ENCODE results near the gene CDK14.

CDK14 gene

DNA sequence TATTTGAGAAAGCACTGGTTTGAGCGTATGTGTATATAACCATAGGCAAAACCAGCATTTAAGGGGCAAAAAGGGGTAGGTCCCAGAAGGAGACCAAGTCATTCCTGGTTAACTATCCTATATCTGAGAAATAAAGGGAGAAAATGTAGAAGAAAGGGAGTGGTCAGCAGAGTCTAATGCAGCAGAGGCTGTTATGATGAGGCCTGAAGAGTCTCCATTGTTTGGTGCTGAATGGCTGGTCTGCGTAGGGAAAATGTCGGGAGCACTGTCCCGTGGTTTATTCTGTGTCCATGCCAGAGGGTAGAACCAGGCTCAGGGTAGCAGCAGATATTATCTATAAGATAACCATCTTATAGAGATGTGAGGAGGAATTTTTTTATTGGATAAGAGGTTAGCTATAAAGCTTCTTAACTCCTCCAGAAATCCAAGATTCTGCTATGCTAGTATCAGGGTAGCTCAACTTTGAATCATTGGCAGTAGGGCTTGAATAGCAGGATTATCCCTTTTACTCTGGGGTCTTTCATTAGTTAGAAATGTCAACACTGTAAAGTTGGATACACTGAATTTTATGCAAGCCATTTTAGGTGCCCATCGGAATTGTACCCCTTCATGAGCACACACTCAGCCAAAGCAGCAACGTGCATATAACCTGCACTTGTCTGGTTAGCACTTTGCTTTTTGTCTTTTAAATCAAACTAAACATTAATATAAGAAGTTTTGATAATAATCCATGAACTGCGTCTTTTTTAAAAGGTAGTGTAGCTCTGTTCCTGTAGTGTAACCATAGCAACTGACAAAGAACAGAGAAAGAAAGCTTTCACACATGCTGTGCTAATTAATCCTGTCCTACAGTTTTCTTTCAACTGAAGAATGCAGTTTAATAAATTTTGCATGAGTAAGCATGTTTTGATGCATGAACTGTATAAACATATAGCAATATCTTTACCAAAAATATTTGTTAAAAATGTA, 356.1 kb downstream of the CDK14 start:
- no peak for DNase-seq (ENCODE audit: low spot score)

DNA sequence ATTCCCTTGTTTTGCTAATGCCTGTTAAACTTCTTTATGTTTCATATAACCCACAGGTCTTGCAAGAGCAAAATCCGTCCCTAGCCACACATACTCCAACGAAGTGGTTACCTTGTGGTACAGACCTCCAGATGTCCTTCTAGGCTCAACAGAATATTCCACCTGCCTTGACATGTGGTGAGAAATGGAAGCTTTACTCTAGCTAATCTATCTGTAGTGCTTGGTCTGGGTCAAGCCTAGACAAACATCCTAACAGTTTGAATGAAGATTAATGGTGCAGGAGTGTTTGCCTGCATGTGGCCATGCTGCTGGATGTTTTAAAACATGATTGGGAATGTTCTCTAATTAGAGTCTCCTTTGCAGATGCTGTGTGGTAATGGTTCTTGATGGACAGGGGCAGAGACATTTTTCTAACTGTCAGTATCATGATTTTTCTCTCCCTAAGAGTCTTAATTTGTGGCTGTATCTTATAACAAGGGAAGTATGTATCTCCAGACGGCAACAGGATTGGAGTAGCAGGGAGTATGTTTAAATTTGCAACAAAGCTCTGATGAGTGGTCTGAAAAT, 359.6 kb downstream of the CDK14 start:
- DNase-seq (ENCODE audit: low spot score): no peak

DNA sequence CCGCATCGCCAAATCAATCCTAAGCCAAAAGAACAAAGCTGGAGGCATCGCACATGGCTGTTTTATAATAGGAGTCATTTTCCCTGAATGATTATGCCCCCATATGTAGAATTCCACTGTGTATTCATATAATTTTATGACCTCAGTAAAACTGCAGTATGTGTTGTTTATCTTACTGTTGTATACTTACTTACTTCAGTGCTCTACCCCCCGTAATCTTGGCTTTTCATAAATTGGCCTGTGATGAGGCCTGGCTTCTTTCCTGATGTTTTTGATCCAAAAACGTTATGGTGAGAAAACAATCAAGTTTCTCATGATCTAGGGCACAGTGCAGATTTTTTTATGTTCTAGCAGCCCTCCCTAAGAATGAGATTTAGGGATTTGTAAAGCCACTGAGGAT, 361.8 kb downstream of the CDK14 start:
- DNase-seq (ENCODE audit: low spot score): no peak

DNA sequence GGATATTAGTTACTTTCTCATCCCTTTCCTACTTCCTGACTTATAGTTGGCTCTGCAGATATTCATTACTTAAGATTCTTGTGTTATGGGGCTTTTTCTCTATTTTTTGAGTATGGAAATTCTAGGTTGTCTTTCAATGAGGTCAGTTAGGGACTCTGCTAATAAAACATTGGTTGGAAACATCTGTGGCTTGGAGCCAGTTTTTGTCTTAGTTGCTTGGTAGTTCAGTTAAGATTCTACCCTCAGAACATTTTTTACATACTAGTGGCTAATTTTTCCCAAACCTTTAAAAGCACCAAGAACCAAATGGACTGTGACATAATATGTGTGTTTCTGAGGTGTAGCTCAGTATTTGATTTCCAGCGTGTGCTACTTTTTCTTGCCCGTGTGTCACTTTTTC, 362.5 kb downstream of the CDK14 start:
- peak; percentile 45 for DNase-seq (ENCODE audit: low spot score)

DNA sequence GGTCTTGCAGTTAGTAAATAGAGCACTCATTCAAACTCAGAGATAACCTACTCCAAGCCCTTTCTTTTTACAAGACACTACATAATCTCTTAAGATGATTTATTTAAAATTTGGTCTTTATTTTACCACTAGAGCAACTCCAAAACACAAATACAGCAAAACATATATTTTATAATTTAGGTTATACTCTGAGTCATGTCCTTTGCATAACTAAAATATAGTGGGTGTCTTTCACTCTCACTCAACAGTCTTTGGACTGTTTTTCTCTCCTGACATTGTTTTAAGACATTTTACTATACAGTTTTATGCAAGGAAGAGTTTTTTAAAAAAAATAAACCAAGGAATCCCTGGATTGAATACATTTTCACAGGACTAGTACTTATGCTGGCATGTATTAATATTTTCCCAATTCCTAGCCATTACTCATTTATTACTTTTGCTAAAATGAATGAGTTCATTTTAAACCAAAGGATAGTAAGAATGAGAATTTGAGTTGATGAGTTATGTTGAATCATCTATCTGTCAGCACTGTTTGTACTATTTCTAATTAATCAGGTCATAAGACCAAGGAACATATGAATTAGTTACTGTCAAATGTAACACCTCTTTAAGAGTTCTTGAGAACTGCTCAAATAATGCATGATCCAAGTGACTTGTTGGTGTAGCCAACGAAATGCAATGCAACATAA, 365.1 kb downstream of the CDK14 start:
- no peak for DNase-seq (ENCODE audit: low spot score)

DNA sequence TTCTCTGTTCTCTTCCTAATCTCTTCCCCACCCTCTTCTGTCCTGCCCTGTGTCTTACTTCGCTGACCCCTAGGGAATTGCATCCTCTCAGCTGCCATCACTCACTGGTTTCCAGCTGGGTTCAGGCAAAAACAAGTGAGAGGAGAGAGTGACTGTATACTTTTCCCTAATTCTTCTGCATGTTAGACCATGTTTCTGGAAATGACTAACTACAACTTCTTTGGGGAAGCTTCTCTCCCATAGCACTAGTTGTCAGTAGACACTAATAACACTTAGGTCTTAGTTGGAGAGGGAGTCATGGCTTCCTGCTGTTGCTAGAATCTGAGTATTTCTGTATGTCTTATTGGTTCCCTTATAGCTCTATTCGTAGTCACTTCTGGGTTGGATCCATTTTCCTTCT, 369.1 kb downstream of the CDK14 start:
- no peak for DNase-seq (ENCODE audit: low spot score)

DNA sequence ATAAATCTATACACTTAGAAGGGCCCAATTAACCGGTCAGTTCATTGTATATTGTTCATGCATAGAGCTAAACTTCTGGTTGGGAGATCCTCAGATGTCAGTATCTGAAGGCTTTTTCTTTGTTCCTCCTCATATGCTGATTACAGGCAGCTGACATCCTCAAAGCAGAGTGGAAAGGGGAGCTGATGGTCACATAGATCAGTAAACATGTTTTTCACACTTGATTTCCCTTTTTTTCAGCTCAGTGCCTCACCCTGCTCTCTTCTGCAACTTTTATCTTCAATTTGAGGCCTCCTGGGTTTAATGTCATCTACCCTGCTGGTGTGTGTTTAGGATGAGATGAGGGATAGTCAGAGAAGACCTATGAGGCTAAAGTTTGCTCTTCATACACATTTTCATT, 370.2 kb downstream of the CDK14 start:
- no peak for DNase-seq (ENCODE audit: low spot score)

DNA sequence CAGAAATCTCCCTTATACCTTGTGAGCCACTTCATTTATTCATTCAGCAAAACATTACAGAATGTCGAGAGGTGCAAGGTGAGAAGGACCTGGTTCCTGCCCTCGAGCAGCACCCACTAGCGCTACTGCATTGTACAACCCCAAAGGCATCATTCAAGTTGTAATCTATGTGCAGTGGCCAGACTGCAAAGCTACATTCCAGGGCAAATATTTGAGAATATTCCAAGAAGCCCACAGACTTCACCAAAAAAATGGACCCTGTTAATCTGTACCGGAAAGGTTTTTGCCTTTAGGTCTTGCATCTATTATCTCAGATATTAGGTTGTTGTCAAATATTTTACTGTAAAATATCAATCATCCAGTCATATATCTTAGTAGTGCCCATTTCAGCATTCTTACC, 372.8 kb downstream of the CDK14 start:
- DNase-seq (ENCODE audit: low spot score): no peak

DNA sequence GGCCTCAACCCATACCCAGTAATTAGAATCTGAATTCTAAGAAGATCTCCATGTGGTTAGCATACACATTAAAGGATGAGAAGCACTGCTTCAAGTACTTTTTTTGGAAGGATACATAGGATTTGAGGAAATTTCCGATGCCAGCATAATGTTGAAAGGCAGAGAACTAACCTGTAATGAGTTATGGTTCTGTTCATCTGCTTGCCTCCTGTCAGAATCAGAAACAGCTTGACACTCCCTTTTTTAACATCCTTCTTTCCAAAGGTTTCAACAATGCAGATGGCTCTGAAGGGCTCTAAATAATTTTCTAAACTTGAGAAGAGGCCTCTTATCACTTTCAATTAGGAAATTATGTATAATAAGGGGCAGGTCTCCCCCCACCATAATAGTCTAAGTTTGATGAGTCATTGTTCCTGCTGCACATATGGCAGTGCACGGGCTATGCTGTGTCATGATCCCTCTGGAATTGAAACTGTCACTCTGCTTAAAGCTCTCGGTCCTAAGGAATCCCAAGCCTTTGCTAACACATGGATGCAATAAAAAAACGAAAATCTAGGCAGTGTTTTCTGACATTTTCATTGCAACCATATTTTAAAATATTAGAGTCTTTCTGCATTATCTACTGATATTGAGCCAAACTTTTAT, 376.9 kb downstream of the CDK14 start:
- peak; percentile 14 for DNase-seq (ENCODE audit: low spot score)

DNA sequence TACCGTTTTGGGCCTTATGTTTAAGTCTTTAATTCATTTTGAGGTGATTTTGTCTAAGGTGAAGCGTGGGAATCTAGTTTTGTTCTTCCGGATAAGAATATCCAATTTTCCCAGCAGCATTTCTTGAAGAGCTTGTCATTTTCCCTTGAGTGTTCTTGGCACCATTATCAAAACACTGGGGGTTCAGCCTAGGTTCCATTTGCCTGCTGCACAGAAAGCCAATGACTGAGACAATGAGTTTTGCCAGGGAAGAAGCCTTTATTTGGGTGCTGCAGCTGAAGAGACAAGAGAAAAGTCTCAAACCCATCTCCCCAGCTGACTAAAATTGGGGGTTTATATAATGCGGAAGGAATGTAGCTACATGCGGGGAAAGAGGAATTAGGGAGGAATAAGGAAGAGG, 380.9 kb downstream of the CDK14 start:
- no peak for DNase-seq (ENCODE audit: low spot score)

DNA sequence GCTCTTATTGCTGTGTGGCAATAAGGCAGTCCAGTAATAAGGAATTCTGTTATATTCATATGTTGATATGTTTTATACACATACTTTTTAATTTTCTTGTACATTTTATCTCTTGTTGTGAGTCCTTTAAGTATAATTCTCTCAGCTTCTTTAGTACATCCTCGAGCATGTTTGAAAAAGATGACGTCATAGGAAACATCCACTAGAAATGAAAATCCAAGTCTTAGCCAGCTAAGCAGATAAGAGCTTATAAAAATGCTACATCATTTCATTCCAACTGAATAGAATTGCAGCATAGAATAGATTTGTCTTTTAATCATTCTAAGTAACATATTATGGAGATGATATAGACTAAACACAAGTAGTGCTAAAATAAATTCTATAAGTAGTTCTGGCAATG, 384.4 kb downstream of the CDK14 start:
- DNase-seq (ENCODE audit: low spot score): no peak

DNA sequence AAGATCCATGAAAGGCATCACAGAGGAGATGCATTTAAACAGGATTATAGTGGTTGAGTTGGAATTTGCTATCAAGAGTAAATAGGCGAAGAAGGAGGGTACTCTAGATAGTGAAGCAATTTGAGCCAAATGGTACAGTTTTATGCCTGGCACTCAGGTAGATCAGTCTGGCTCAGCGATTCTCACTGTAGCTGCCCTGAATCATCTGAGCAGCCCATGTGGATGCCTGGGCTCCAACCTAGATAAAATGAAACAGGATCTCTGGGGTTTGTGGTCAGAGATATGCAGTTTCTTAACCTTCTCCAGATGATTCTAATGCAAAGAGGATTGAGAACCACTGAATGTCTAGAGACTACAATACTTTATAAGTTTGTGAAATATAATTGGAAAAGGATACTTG, 386.1 kb downstream of the CDK14 start:
- DNase-seq (ENCODE audit: low spot score): no peak

DNA sequence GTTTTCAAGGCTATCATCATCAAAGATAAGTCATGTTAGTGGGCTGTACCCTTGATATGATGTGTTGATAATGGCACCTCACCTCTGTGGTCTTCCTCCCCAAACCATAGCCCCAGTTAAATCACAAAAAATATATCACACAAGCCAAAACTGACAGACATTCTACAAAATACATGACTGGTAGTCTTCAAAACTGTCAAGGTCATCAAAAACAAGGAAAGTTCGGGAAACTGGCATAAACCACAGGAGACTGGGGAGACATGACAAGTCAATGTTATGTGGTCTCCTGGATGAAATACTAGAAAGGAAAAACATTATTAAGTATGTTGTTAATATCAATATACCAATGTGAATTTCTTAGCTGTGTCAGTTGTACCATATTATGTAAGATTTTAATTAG, 388.6 kb downstream of the CDK14 start:
- no peak for DNase-seq (ENCODE audit: low spot score)

DNA sequence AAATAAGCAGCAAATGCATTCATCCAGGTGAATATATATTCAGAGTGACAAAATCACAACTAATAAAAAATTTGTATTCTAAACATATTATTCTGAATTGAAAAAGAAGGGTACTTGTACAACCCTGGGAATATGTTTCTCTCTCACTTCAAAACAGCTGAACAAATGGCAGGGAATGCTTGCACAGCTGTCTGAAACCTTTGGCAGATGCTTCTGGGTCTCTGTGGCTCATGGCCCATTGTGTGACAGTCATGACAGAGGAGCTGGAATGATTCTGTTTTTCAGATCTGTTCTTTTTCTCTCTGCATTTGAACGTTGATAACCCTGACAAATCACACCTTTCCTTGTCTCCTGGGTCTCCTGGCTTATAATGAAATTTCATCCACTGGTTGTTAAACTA, 392.4 kb downstream of the CDK14 start:
- no peak for DNase-seq (ENCODE audit: low spot score)

DNA sequence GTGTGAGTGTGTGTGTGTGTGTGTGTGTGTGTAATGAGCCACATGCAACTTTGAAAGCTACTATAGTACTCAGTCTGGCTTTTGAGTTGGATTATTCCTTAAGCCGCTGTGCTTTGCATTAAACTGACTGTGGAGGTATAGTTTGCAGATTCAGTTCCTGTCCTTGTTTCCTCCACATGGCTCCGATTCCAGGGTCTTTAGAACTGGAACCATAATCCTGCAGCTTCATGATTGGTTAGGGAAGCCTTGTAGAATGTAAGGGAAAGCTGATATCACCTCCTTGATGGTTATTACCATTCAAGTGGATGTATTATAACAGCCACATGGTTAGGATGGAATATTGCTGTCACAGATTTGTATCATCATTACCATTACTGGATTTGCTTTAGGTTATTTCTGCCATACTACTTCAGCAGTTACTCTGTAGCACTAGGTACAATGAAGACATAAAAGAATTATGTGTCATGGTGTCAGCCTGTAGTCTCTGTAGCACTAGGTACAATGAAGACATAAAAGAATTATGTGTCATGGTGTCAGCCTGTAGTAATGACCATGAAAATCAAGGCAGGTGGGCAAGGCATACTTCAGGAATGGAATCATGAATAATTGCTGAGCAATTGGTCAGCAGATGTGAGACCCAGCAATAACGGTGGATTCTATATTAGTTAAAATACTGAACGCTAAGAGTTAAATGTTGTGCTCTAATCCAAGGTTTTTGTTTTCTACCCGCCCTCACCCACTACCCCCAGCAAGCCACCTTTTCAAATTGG, 393.1 kb downstream of the CDK14 start:
- DNase-seq (ENCODE audit: low spot score): no peak

DNA sequence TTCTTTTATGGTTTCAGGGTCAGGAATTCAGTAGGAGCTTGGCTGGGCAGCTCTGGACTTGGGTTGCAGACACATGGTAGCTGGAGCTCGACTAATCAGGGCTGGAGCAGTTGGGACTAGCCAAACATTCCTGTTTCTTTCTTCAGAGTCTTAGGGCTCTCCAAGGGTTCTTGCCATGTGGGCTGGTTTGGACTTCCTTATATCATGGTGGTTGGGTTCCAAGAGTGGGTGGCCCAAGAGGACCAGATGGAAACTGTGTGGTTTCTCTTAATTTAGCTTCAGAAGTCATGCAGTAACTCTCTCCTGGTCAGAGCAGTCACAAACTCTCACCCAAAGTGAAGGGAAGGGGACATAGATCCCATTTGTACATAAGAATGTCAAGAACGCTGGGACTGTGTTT, 398.0 kb downstream of the CDK14 start:
- no peak for DNase-seq (ENCODE audit: low spot score)

DNA sequence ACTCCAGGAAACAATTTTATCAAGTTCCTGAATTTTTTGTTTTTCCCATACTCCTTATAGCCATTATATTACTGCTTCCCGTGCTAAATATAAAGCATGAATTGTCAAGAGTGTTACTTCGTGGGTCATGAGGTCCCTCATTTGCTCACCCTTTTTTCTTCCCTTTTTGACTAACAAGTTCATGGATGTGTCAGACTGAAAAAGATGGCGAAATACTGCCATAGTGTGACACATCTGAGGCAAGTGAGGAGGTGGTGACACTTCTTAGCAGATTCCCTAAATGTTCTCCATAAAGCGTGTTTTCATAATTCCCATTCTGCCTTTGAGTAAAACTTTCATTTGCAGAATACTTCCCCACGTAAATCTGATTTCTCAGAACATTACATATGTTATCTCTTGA, 398.5 kb downstream of the CDK14 start:
- no peak for DNase-seq (ENCODE audit: low spot score)

DNA sequence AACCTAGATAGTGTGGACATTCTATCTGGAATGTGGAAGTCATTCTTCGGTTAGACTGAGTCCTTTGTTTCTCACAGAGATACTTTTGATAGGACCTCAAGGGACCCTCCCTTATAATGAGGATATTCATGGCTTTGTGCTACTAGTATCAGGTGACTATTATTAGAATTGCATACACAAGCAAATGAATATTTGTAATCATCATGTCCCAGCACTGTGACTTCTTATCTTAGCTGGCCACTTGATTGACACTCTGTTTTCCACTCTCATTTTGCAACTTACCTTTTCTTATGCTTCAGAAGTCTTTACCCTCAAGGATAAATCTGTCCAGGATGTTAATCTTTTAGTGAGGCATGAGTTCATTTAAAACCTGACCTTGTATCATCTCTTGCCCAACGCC, 399.9 kb downstream of the CDK14 start:
- no peak for DNase-seq (ENCODE audit: low spot score)

DNA sequence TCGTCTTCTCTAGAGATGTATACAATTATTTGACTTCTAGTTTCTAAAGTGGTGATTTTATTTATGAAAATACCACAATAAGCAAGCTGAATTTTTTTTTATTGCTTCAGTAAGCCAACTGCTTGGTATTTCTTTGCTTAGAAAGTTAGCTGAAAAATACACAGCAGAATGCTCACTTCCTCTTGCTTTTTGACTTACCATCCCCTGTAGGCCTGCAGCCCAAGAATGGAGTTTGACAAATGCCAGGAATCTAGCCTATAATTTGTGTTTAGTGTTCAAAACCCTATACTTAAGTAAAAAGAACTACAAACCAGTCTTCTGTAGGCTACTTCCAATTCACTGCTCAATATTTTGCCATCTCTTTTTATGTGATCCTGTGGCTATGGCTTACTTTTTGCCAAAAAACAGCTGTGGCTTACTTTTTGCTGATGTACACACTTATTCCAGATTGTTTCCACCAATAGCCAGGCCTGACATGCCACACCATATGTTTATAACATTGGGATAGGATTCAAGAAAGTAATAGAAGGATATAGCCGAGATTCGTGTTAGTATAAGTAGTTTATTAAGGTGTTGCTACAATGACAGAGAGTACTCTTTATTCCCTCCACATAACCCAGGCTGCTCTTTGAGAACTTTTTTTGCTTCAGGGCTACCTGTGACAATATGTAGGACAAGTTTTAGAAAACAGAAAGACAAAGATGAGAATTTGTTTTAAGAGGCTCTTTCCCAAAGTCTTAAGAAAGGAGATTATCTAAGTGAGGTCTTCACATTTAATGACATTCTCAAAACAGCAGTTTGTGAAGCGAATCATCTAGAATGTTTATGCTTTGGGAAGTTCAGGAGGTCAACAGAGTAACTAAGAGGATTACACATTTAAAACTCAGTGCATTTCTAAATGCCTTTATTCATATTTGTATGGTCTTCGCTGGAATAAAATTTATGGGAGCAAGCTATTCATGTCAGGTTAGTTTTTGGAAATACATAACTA, 404.2 kb downstream of the CDK14 start:
- DNase-seq (ENCODE audit: low spot score): peak; percentile 22

DNA sequence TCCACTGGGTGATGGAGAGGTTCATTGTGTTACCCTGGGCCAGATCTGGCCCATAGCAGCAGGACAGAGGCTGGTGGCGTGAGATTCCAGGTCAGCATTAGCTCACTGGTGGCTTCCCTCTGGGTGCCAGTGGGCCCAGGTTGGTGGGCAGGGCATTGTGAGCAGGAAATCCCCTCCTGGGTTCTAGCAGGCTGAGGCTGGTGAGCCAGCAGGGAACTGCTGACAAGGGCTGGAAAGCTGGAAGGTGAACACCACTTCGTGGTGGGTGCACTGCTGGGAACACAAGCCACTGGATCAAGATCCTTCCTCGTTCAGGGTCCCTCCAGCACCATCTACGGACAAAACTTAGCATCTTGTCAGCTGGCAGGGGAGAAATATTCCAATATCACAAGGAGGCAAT, 408.9 kb downstream of the CDK14 start:
- no peak for DNase-seq (ENCODE audit: low spot score)

DNA sequence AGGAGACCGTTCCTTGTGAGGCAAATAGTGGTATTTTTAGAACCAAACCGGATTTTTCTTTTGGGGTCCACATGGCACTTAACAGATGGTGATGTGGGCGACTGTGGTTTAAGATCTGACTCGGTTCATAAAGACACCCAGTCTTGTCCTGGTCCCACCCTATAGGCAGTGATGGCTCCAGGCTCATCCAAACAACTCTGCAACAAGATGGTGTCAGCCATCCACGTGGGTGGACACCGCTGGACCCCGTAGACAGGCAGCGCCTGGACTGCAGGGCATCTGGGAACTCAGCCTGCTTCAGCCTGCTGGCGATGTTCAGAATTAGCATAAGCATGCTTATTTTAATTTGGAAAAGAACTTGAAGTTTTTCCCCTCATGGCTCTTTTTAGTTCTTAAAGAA, 409.7 kb downstream of the CDK14 start:
- DNase-seq (ENCODE audit: low spot score): no peak

All from GM03348 (cell line).